Endothelial cell of umbilical vein (primary cell): ENCODE results near the gene AP3M1. TPM values are rescaled to one million over a fixed set of nuclear protein-coding genes. Genes with fewer than 3 reads are reported as not detected.

Source experiments
- BruUV-seq: library from RNA; stranded (reverse); fragments of 400-500 nt; replicated peaks from 2 replicates; lab custom pipeline; 2021; lab: Mats Ljungman, UMichigan
- CTCF ChIA-PET: fragments of 300-600, 350-600 bp; sonication (Branson Sonifier 250); formaldehyde crosslinking; loops from one replicate; lab custom pipeline; 2021; ENCODE audit warnings: antibody characterized with exemption, inconsistent platforms; lab: Charles Lee
- POLR2A ChIA-PET: fragments of 300-600, 350-600 bp; sonication (Branson Sonifier 250); formaldehyde crosslinking; loops from one replicate; lab custom pipeline; 2021; ENCODE audit warnings: antibody characterized with exemption, inconsistent platforms; lab: Charles Lee
- DNase-seq: peaks from one replicate; pipeline ENCODE4 v3.0.0-alpha.2; 2011; ENCODE audit warnings: low read depth, low spot score
- FAIRE-seq: peaks from 2 replicates; lab custom pipeline; 2011; peaks lifted over from hg19 to GRCh38; lab: Jason Lieb, UNC
- H2AFZ ChIP-seq: 2 replicates; pipeline ENCODE4 v1.6.0; 2012; ENCODE audit warnings: low read depth, low read length, control low read depth, inconsistent platforms
- H3K27ac ChIP-seq: 2 replicates; pipeline ENCODE4 v1.5.1; 2011; ENCODE audit warnings: low read depth, mild to moderate bottlenecking, control low read depth, low read length, moderate library complexity; ENCODE audit not compliant: insufficient read depth
- H3K27me3 ChIP-seq, 2 experiments: 2 replicates each; pipeline versions ENCODE4 v1.6.0 to v1.6.1; 2011; ENCODE audit warnings: low read length in 2 of 2, mixed read lengths in 1 of 2; ENCODE audit not compliant: control insufficient read depth in 2 of 2, insufficient read depth in 2 of 2
- H3K36me3 ChIP-seq, 2 experiments: 2 replicates in 1 of 2; 3 replicates in 1 of 2; pipeline ENCODE4 v1.5.1; 2011; ENCODE audit warnings: low read length in 2 of 2, mild to moderate bottlenecking in 1 of 2, moderate library complexity in 1 of 2; ENCODE audit not compliant: control insufficient read depth in 2 of 2, insufficient read depth in 2 of 2; ENCODE audit errors: extremely low read depth in 1 of 2
- H3K4me1 ChIP-seq: 3 replicates; pipeline ENCODE4 v1.5.1; 2011; ENCODE audit warnings: mild to moderate bottlenecking, low read length; ENCODE audit not compliant: control insufficient read depth, insufficient read depth; ENCODE audit errors: extremely low read depth
- H3K4me2 ChIP-seq: 2 replicates; pipeline ENCODE4 v1.6.1; 2011; ENCODE audit warnings: low read length, control low read depth, mixed read lengths; ENCODE audit not compliant: insufficient read depth
- H3K4me3 ChIP-seq, 3 experiments: fragments of 200-600 bp in 1 of 3; sonication (generic), shearing (Covaris generic) in 1 of 3; replicated peaks in 1 of 3; 2 replicates each; pipeline ENCODE4 v1.5.1; 2011 to 2016; ENCODE audit warnings: control low read depth in 3 of 3, low read length in 3 of 3, mild to moderate bottlenecking in 2 of 3, inconsistent platforms in 1 of 3, low read depth in 1 of 3, moderate library complexity in 1 of 3; ENCODE audit not compliant: insufficient read depth in 1 of 3
- H3K79me2 ChIP-seq: 2 replicates; pipeline ENCODE4 v1.6.0; 2012; ENCODE audit warnings: low read length, inconsistent platforms; ENCODE audit not compliant: control insufficient read depth, insufficient read depth
- H3K9ac ChIP-seq: replicated peaks from 2 replicates; pipeline ENCODE3; 2011; ENCODE audit warnings: low read length, control low read depth; ENCODE audit not compliant: insufficient read depth; ENCODE audit errors: extremely low read depth
- H3K9me1 ChIP-seq: replicated peaks from 3 replicates; pipeline ENCODE4 v1.6.0; 2011; ENCODE audit warnings: mild to moderate bottlenecking, low read length; ENCODE audit not compliant: control insufficient read depth, insufficient read depth; ENCODE audit errors: extremely low read depth
- H3K9me3 ChIP-seq: replicated peaks from 2 replicates; pipeline ENCODE4 v1.5.1; 2012; ENCODE audit warnings: low read length, inconsistent platforms; ENCODE audit not compliant: control insufficient read depth, insufficient read depth
- H4K20me1 ChIP-seq: replicated peaks from 2 replicates; pipeline ENCODE3; 2011; ENCODE audit warnings: mild to moderate bottlenecking, low read length; ENCODE audit not compliant: control insufficient read depth, insufficient read depth; ENCODE audit errors: extremely low read depth
- CTCF ChIP-seq, 2 donors: IDR thresholded peaks; 1 replicate in 1 of 2; 2 replicates in 1 of 2; pipeline ENCODE4 v1.5.1; 2011; ENCODE audit warnings: low read length in 2 of 2, mild to moderate bottlenecking in 2 of 2, moderate library complexity in 2 of 2, control low read depth in 1 of 2, inconsistent platforms in 1 of 2, low read depth in 1 of 2; ENCODE audit not compliant: insufficient read depth in 1 of 2; ENCODE audit errors: extremely low read depth in 1 of 2
- EZH2 ChIP-seq: IDR thresholded peaks from 2 replicates; pipeline ENCODE4 v1.6.1; 2012; ENCODE audit warnings: borderline replicate concordance, low read depth, mild to moderate bottlenecking, moderate library complexity, low read length, inconsistent platforms; ENCODE audit not compliant: severe bottlenecking
- FOS ChIP-seq: IDR thresholded peaks from 2 replicates; pipeline ENCODE4 v1.6.1; 2011; ENCODE audit warnings: mild to moderate bottlenecking, low read length, moderate library complexity, borderline replicate concordance; ENCODE audit not compliant: insufficient read depth
- GATA2 ChIP-seq: IDR thresholded peaks from 2 replicates; pipeline ENCODE4 v1.7.0; 2011; ENCODE audit warnings: low read depth, mild to moderate bottlenecking, moderate library complexity, mixed read lengths, low read length; ENCODE audit not compliant: insufficient read length, insufficient read depth
- JUN ChIP-seq: IDR thresholded peaks from 2 replicates; pipeline ENCODE4 v1.6.1; 2011; ENCODE audit warnings: borderline replicate concordance, low read depth; ENCODE audit not compliant: insufficient read length, insufficient read depth
- MYC ChIP-seq: IDR thresholded peaks from one replicate; pipeline ENCODE4 v1.6.1; 2011; ENCODE audit warnings: mild to moderate bottlenecking, low read depth, low read length
- POLR2A ChIP-seq: IDR thresholded peaks from 2 replicates; pipeline ENCODE4 v1.6.1; 2012; ENCODE audit warnings: low read depth, mild to moderate bottlenecking, control low read depth, low read length
- POLR2AphosphoS5 ChIP-seq: IDR thresholded peaks from 2 replicates; pipeline ENCODE4 v1.6.1; 2012; ENCODE audit warnings: low read depth, mild to moderate bottlenecking, control low read depth, low read length, moderate library complexity; ENCODE audit not compliant: insufficient read depth
- dilution Hi-C: fragments of 300-500 bp; cut with MboI; formaldehyde crosslinking; loops from one replicate; pipeline ENCODE4 v1.15.0; 2019; ENCODE audit warnings: low sequenced_read_pairs; ENCODE audit not compliant: extremely low pct_ligation_motif_present
- intact Hi-C: fragments of 100-400 bp; cut with micrococcal nuclease; formaldehyde crosslinking; loops from one replicate; pipeline ENCODE4 v1.10.0; 2022
- polyA plus RNA-seq, 4 experiments: library from polyadenylated mRNA; depleted of rRNA in 3 of 4; stranded (reverse) in 3 of 4; unstranded in 1 of 4; fragments of >200 nt; gene quantifications; 2 replicates each; pipeline versions ENCODE4 v1.2.1 to v1.2.3, GENCODE V29; 2011 to 2012; ENCODE audit warnings: missing spikeins in 1 of 4
- total RNA-seq: library from RNA; stranded (reverse); gene quantifications from 2 replicates; pipeline ENCODE4 v1.2.3, GENCODE V29; 2021

The AP3M1 gene
- total and polyA plus RNA-seq, 2 donors (not counting 3 experiments of a cell fraction or from before 2014, with no cell fraction given), result 34.0 to 58.8 TPM

- H3K4me2 ChIP-seq, result peak overlapping the region; percentile 91
- no peaks in the 10 kb centered on the region for H4K20me1 ChIP-seq
- CTCF ChIA-PET, result interaction anchor here (4.3 to 8.1 kb wide), 2 partner anchors 66 to 190 kb away, joined by 13 to 191 read pairs; no protein-coding TSS in a partner anchor
These were observed 72.6 kb downstream of the AP3M1 start for GRCh38 chr10:74078037-74078436.

More at GRCh38 chr10:74078037-74078436, 72.6 kb downstream of the AP3M1 start:
- DNase-seq, result peak; percentile 77
- TF ChIP-seq POLR2AphosphoS5 (peak; percentile 58), CTCF (IDR thresholded peaks at IDR 0.05; ENCODE audit: extremely low read depth in 1 of 2, insufficient read depth in 1 of 2, low read depth in 1 of 2, low read length in 2 of 2) (no peak), POLR2A (no peak), MYC (no peak), JUN (peak; percentile 62), GATA2 (peak; percentile 51), FOS (peak; percentile 86), EZH2 (no peak)
- H3K9ac ChIP-seq, result peak overlapping the region; percentile 66
- POLR2A ChIA-PET, result no interaction called here
- peaks cover 10 to 26% of the 10 kb centered on the region in 2 experiments for H3K36me3 ChIP-seq
- dilution Hi-C loops (no loop called here), intact Hi-C loops (loop anchor here (1.0 kb wide), 1 partner anchor 22 kb away; no protein-coding TSS in a partner anchor)
- H3K27me3 ChIP-seq, result no peaks in the 10 kb centered on the region
- H3K27ac ChIP-seq, result peak overlapping the region; percentile 90
- no peaks in the 10 kb centered on the region for H3K9me3 ChIP-seq
- no peaks in the 10 kb centered on the region for H3K9me1 ChIP-seq
- FAIRE-seq, result peak; percentile 35
- peaks cover 56% of the 10 kb centered on the region for H3K4me1 ChIP-seq
- H3K79me2 ChIP-seq, result peaks cover 61% of the 10 kb centered on the region
- no peak overlapping the region for H3K4me3 ChIP-seq
- no peak overlapping the region for H2AFZ ChIP-seq
- no TSS peak for BruUV-seq
